Measurements from ENCODE around the gene SH2D5.

SH2D5 gene

GRCh38 chr1:20733360-20733975 lies 965 bp upstream of the SH2D5 start:
- peak overlapping the region; percentile 11 for H3K4me3 ChIP-seq (ENCODE audit: low read depth, low read length)
- no peak for TF ChIP-seq CTCF (conservative IDR thresholded peaks at IDR 0.05; ENCODE audit: low read depth, low read length)
- DNase-seq (ENCODE audit: low read depth), result no peak

- peak; percentile 62 for DNase-seq (ENCODE audit: low read depth)
- TF ChIP-seq CTCF (conservative IDR thresholded peaks at IDR 0.05; ENCODE audit: low read depth, low read length), result no peak
- H3K4me3 ChIP-seq (ENCODE audit: low read depth, low read length), result peak overlapping the region; percentile 64
Observed at GRCh38 chr1:20732071-20732587, 374 bp downstream of the SH2D5 start.

GRCh38 chr1:20731057-20731991 lies 1.2 kb downstream of the SH2D5 start:
- H3K4me3 ChIP-seq (ENCODE audit: low read depth, low read length), result peak overlapping the region; percentile 64
- no peak for DNase-seq (ENCODE audit: low read depth)
- no peak for TF ChIP-seq CTCF (conservative IDR thresholded peaks at IDR 0.05; ENCODE audit: low read depth, low read length)

GRCh38 chr1:20730690-20731056 lies 1.8 kb downstream of the SH2D5 start:
- H3K4me3 ChIP-seq (ENCODE audit: low read depth, low read length), result no peak overlapping the region
- no peak for TF ChIP-seq CTCF (conservative IDR thresholded peaks at IDR 0.05; ENCODE audit: low read depth, low read length)
- no peak for DNase-seq (ENCODE audit: low read depth)

GRCh38 chr1:20729990-20730689 lies 2.4 kb downstream of the SH2D5 start:
- no peak for TF ChIP-seq CTCF (conservative IDR thresholded peaks at IDR 0.05; ENCODE audit: low read depth, low read length)
- no peak overlapping the region for H3K4me3 ChIP-seq (ENCODE audit: low read depth, low read length)
- DNase-seq (ENCODE audit: low read depth), result no peak

GRCh38 chr1:20729155-20729931 lies 3.2 kb downstream of the SH2D5 start:
- no peak for TF ChIP-seq CTCF (conservative IDR thresholded peaks at IDR 0.05; ENCODE audit: low read depth, low read length)

More at GRCh38 chr1:20729155-20729931, 3.2 kb downstream of the SH2D5 start:
- H3K4me3 ChIP-seq (ENCODE audit: low read depth, low read length), result no peak overlapping the region
- DNase-seq (ENCODE audit: low read depth), result no peak
